H1 (cell line): ENCODE measurements around the gene SCN3B. TPM values are rescaled to one million over a fixed set of nuclear protein-coding genes. Genes with fewer than 3 reads are reported as not detected.

Source experiments
- CTCF ChIA-PET: fragments of 300-600 bp; sonication (Branson Sonifier 250); formaldehyde crosslinking; loops from one replicate; lab custom pipeline; 2021; ENCODE audit not compliant: partially characterized antibody; lab: Charles Lee
- POLR2A ChIA-PET: fragments of 300-600 bp; sonication (Branson Sonifier 250); formaldehyde crosslinking; loops from one replicate; lab custom pipeline; 2021; ENCODE audit warnings: inconsistent platforms; ENCODE audit not compliant: partially characterized antibody; lab: Charles Lee
- DNase-seq, 2 experiments: peaks; one replicate each; pipeline versions ENCODE4 v3.0.0 to v3.0.0-alpha.2; 2010 to 2022; ENCODE audit warnings: low spot score in 2 of 2, low read depth in 1 of 2, mixed read lengths in 1 of 2
- FAIRE-seq: peaks from 2 replicates; lab custom pipeline; 2011; peaks lifted over from hg19 to GRCh38; lab: Jason Lieb, UNC
- H2AFZ ChIP-seq: 2 replicates; pipeline ENCODE4 v1.8.1; 2012; ENCODE audit warnings: low read length, inconsistent platforms
- H2AK5ac ChIP-seq: 2 replicates; pipeline ENCODE4 v1.6.1; 2013; ENCODE audit warnings: low read depth, low read length
- H2BK120ac ChIP-seq: replicated peaks from 2 replicates; pipeline ENCODE3; 2013; ENCODE audit warnings: low read depth, low read length, inconsistent platforms
- H2BK12ac ChIP-seq: 2 replicates; pipeline ENCODE4 v1.6.1; 2013; ENCODE audit warnings: low read depth, low read length
- H2BK15ac ChIP-seq: 2 replicates; pipeline ENCODE4 v1.6.1; 2013; ENCODE audit warnings: low read length
- H2BK20ac ChIP-seq: 2 replicates; pipeline ENCODE4 v1.6.1; 2013; ENCODE audit warnings: low read length
- H2BK5ac ChIP-seq: 2 replicates; pipeline ENCODE4 v1.6.1; 2013; ENCODE audit warnings: low read depth, low read length
- H3K14ac ChIP-seq: 2 replicates; pipeline ENCODE4 v1.6.1; 2013; ENCODE audit warnings: inconsistent platforms; ENCODE audit not compliant: insufficient read length
- H3K18ac ChIP-seq: 2 replicates; pipeline ENCODE4 v1.6.1; 2013; ENCODE audit warnings: low read length; ENCODE audit errors: extremely low read depth
- H3K23ac ChIP-seq: 2 replicates; pipeline ENCODE4 v1.6.1; 2013; ENCODE audit warnings: inconsistent platforms; ENCODE audit not compliant: insufficient read length
- H3K23me2 ChIP-seq: 2 replicates; pipeline ENCODE4 v1.6.1; 2013; ENCODE audit warnings: low read depth, low read length
- H3K27ac ChIP-seq: 2 replicates; pipeline ENCODE4 v1.6.1; 2011; ENCODE audit warnings: low read depth, low read length, inconsistent platforms
- H3K27me3 ChIP-seq, 4 experiments: replicated peaks in 1 of 4; 1 replicate in 1 of 4; 2 replicates in 3 of 4; pipeline versions ENCODE4 v1.6.1 to v1.8.1; 2011 to 2013; ENCODE audit warnings: low read length in 3 of 4, mild to moderate bottlenecking in 3 of 4, inconsistent platforms in 2 of 4, mixed read lengths in 2 of 4, moderate library complexity in 1 of 4; ENCODE audit not compliant: control insufficient read depth in 3 of 4, insufficient read depth in 3 of 4; ENCODE audit errors: extremely low read depth in 1 of 4
- H3K36me3 ChIP-seq, 4 experiments: 2 replicates each; pipeline versions ENCODE4 v1.6.1 to v1.8.1; 2011 to 2013; ENCODE audit warnings: mild to moderate bottlenecking in 4 of 4, low read length in 3 of 4, moderate library complexity in 2 of 4, control low read depth in 1 of 4, inconsistent platforms in 1 of 4; ENCODE audit not compliant: insufficient read depth in 4 of 4, control insufficient read depth in 2 of 4
- H3K4ac ChIP-seq: replicated peaks from 2 replicates; pipeline ENCODE3; 2013; ENCODE audit warnings: low read length, low read depth, mixed read lengths, inconsistent platforms; ENCODE audit not compliant: insufficient read length
- H3K4me1 ChIP-seq, 4 experiments: replicated peaks in 1 of 4; 1 replicate in 1 of 4; 2 replicates in 3 of 4; pipeline versions ENCODE4 v1.6.1 to v1.8.1; 2011 to 2013; ENCODE audit warnings: low read length in 3 of 4, inconsistent platforms in 2 of 4, mixed read lengths in 1 of 4; ENCODE audit not compliant: insufficient read depth in 4 of 4, control insufficient read depth in 3 of 4
- H3K4me2 ChIP-seq, 2 experiments: 2 replicates each; pipeline versions ENCODE4 v1.6.1 to v1.8.1; 2011 to 2013; ENCODE audit warnings: low read depth in 2 of 2, low read length in 2 of 2, control low read depth in 1 of 2, inconsistent platforms in 1 of 2, mild to moderate bottlenecking in 1 of 2; ENCODE audit not compliant: insufficient read depth in 1 of 2
- H3K4me3 ChIP-seq, 4 experiments: fragments of 200-600, 300-600 bp in 1 of 4; sonication (generic), shearing (Covaris generic), sonication (Bioruptor Twin) in 1 of 4; 2 replicates each; pipeline versions ENCODE4 v1.5.1 to v1.8.1; 2011 to 2016; ENCODE audit warnings: low read length in 4 of 4, low read depth in 3 of 4, control low read depth in 2 of 4, inconsistent platforms in 2 of 4, mild to moderate bottlenecking in 2 of 4, mixed read lengths in 1 of 4, moderate library complexity in 1 of 4; ENCODE audit not compliant: insufficient read depth in 2 of 4; ENCODE audit errors: extremely low read depth in 1 of 4
- H3K56ac ChIP-seq: replicated peaks from 2 replicates; pipeline ENCODE3; 2013; ENCODE audit warnings: low read depth, mild to moderate bottlenecking, mixed read lengths, low read length, inconsistent platforms; ENCODE audit not compliant: insufficient read length
- H3K79me1 ChIP-seq: 2 replicates; pipeline ENCODE4 v1.6.1; 2013; ENCODE audit warnings: low read depth, low read length, control low read depth
- H3K79me2 ChIP-seq, 2 experiments: 2 replicates each; pipeline versions ENCODE4 v1.6.1 to v1.8.1; 2012 to 2013; ENCODE audit warnings: low read length in 2 of 2, mild to moderate bottlenecking in 2 of 2, inconsistent platforms in 1 of 2; ENCODE audit not compliant: insufficient read depth in 2 of 2, control insufficient read depth in 1 of 2
- H3K9ac ChIP-seq, 4 experiments: replicated peaks in 1 of 4; 1 replicate in 1 of 4; 2 replicates in 3 of 4; pipeline versions ENCODE4 v1.6.1 to v1.8.1; 2011 to 2013; ENCODE audit warnings: low read depth in 3 of 4, low read length in 3 of 4, control low read depth in 2 of 4, mild to moderate bottlenecking in 2 of 4, moderate library complexity in 2 of 4, inconsistent platforms in 1 of 4; ENCODE audit errors: extremely low read depth in 1 of 4
- H3K9me3 ChIP-seq, 2 experiments: 2 replicates each; pipeline versions ENCODE4 v1.6.1 to v1.8.1; 2012 to 2013; ENCODE audit warnings: mild to moderate bottlenecking in 2 of 2, moderate library complexity in 2 of 2, control low read depth in 1 of 2, inconsistent platforms in 1 of 2, low read depth in 1 of 2, low read length in 1 of 2, mixed read lengths in 1 of 2; ENCODE audit not compliant: insufficient read depth in 2 of 2
- H4K20me1 ChIP-seq, 2 experiments: replicated peaks in 1 of 2; 2 replicates each; pipeline versions ENCODE3 to v1.8.1; 2011 to 2013; ENCODE audit warnings: inconsistent platforms in 2 of 2, low read length in 2 of 2, mild to moderate bottlenecking in 1 of 2; ENCODE audit not compliant: insufficient read depth in 2 of 2, control insufficient read depth in 1 of 2
- H4K5ac ChIP-seq: 2 replicates; pipeline ENCODE4 v1.6.1; 2013; ENCODE audit warnings: low read length, low read depth, mixed read lengths, inconsistent platforms; ENCODE audit not compliant: insufficient read length
- H4K8ac ChIP-seq: 2 replicates; pipeline ENCODE4 v1.8.0; 2013; ENCODE audit warnings: mild to moderate bottlenecking, moderate library complexity, low read length, inconsistent platforms; ENCODE audit not compliant: insufficient read depth; ENCODE audit errors: extremely low read depth
- H4K91ac ChIP-seq: replicated peaks from 2 replicates; pipeline ENCODE3; 2013; ENCODE audit warnings: low read length, mixed read lengths, inconsistent platforms; ENCODE audit not compliant: insufficient read length
- BCL11A ChIP-seq, 2 experiments: IDR thresholded peaks; one replicate each; pipeline ENCODE4 v1.6.1; 2011; ENCODE audit warnings: low read depth in 2 of 2, low read length in 2 of 2, mild to moderate bottlenecking in 2 of 2
- CBX5 ChIP-seq: fragments of 300-800, 300-1000 bp; sonication (generic); IDR thresholded peaks from 2 replicates; pipeline ENCODE4 v1.7.1; 2016; ENCODE audit warnings: antibody characterized with exemption, low read length, low read depth
- CBX8 ChIP-seq: fragments of 300-800, 300-1000 bp; sonication (generic); IDR thresholded peaks from 2 replicates; pipeline ENCODE4 v1.7.1; 2016; ENCODE audit warnings: low read depth, low read length, borderline replicate concordance
- CHD1 ChIP-seq: IDR thresholded peaks from 2 replicates; pipeline ENCODE4 v1.6.1; 2012; ENCODE audit warnings: low read depth, low read length, improper control_type of control experiment
- CHD2 ChIP-seq: IDR thresholded peaks from 2 replicates; pipeline ENCODE4 v1.6.1; 2012; ENCODE audit warnings: low read length, improper control_type of control experiment
- EP300 ChIP-seq, 2 experiments: IDR thresholded peaks; 1 replicate in 1 of 2; 2 replicates in 1 of 2; pipeline ENCODE4 v1.6.1; 2011 to 2012; ENCODE audit warnings: low read depth in 2 of 2, low read length in 2 of 2, mild to moderate bottlenecking in 2 of 2, borderline replicate concordance in 1 of 2, inconsistent platforms in 1 of 2, moderate library complexity in 1 of 2
- GABPA ChIP-seq: IDR thresholded peaks from 2 replicates; pipeline ENCODE4 v1.6.1; 2011; ENCODE audit warnings: mild to moderate bottlenecking, low read length, moderate library complexity, borderline replicate concordance; ENCODE audit not compliant: insufficient read depth
- RAD21 ChIP-seq, 2 experiments: IDR thresholded peaks in 1 of 2; conservative IDR thresholded peaks in 1 of 2; 2 replicates each; pipeline ENCODE4 v1.6.1; 2011; ENCODE audit warnings: low read depth in 2 of 2, low read length in 2 of 2, improper control_type of control experiment in 1 of 2, inconsistent platforms in 1 of 2, mild to moderate bottlenecking in 1 of 2, moderate library complexity in 1 of 2
- SIRT6 ChIP-seq: IDR thresholded peaks from one replicate; pipeline ENCODE4 v1.7.1; 2012; ENCODE audit warnings: low read length, inconsistent platforms
- SP1 ChIP-seq: IDR thresholded peaks from 2 replicates; pipeline ENCODE4 v1.6.1; 2011; ENCODE audit warnings: low read depth, low read length
- SP4 ChIP-seq: IDR thresholded peaks from 2 replicates; pipeline ENCODE4 v1.6.1; 2012; ENCODE audit warnings: low read length, inconsistent platforms
- TAF1 ChIP-seq: IDR thresholded peaks from 2 replicates; pipeline ENCODE4 v1.6.1; 2011; ENCODE audit warnings: mild to moderate bottlenecking, low read depth, low read length
- TCF12 ChIP-seq: IDR thresholded peaks from 2 replicates; pipeline ENCODE4 v1.6.1; 2011; ENCODE audit warnings: low read depth, mild to moderate bottlenecking, low read length
- TEAD4 ChIP-seq: IDR thresholded peaks from 2 replicates; pipeline ENCODE4 v1.6.1; 2012; ENCODE audit warnings: low read depth, low read length, inconsistent platforms, mixed read lengths
- WGBS, 2 experiments: shearing (Covaris generic) in 1 of 2; methylation state at CpG; one replicate each; pipeline versions ENCODE4 v1.1.6 to v1.1.7; 2013 to 2015; ENCODE audit warnings: low lambda C conversion rate in 2 of 2, mixed read lengths in 2 of 2, inconsistent platforms in 1 of 2, low coverage in 1 of 2, missing lambda C conversion rate in 1 of 2; ENCODE audit not compliant: insufficient replicate concordance in 2 of 2, insufficient coverage in 1 of 2, insufficient read length in 1 of 2; ENCODE audit errors: extremely low coverage in 1 of 2, missing lambda C conversion rate in 1 of 2; 5-methylcytosine and 5-hydroxymethylcytosine counted together
- polyA plus RNA-seq, 7 experiments: library from polyadenylated mRNA; depleted of rRNA in 3 of 7; stranded (reverse) in 5 of 7; unstranded in 2 of 7; fragments of >200 nt in 5 of 7; fragments of 200-250 nt in 2 of 7; gene quantifications; 1 replicate in 5 of 7; 2 replicates in 1 of 7; 4 replicates in 1 of 7; pipeline versions ENCODE4 v1.2.1 to v1.2.3, GENCODE V29; 2011 to 2013; ENCODE audit warnings: missing spikeins in 2 of 7, mixed read lengths in 2 of 7
- total RNA-seq: library from RNA; stranded (reverse); fragmentation: NEBNext Ultra II Directional; extraction: Animal tissue kit (Norgen Biotek cat#: 25700); gene quantifications from 2 replicates; pipeline ENCODE4 v1.2.1, GENCODE V29; 2021

The SCN3B gene
- total and polyA plus RNA-seq, 2 of the 8 experiments (the other 6 are each of a cell fraction or from before 2014, with no cell fraction given): 0.67 to 1.1 TPM

DNA sequence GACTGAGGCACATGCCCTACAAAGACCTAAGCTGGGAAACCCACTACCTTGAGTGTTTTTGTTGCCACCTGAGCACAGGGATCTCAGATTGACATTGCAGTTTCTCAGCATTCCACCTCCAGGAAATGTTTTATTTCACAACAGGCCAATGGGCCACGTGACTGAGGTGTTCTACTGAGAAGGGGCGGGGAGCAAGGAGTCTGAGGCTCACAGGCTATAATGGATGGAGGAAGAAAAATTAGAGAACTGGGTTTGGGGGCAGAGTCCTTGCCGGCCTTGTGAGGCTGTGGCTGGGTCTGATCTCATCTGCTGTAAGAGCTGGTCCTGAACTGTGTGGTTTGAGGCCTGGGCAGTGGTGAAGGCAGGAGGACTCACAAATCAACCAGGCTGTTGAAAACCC lies 46.3 kb upstream of the SCN3B start:
- no peak overlapping the region for H4K5ac ChIP-seq
- no peak overlapping the region for H3K56ac ChIP-seq
- no peak overlapping the region for H3K9ac ChIP-seq
- H3K23me2 ChIP-seq: no peaks in the 10 kb centered on the region
- H3K14ac ChIP-seq: no peak overlapping the region
- 92% methylated on average over 3 of the region's 3 CpGs; no CpG with 5 or more reads in 1 of the 2 experiments for WGBS, 2 experiments
- H3K36me3 ChIP-seq: no peaks in the 10 kb centered on the region
- no peak overlapping the region for H2BK12ac ChIP-seq
- FAIRE-seq: no peak
- H2BK15ac ChIP-seq: no peak overlapping the region
- H2BK20ac ChIP-seq: no peak overlapping the region
- H3K9me3 ChIP-seq: no peaks in the 10 kb centered on the region
- no peak overlapping the region for H3K4ac ChIP-seq
- H4K91ac ChIP-seq: no peak overlapping the region
- no peak for DNase-seq
- no peak overlapping the region for H3K27ac ChIP-seq
- ChIA-PET POLR2A (no interaction called here), CTCF (interaction anchor here (0.6 to 4.6 kb wide), 3 partner anchors 10 to 60 kb away, joined by 3 to 33 read pairs (median 3); no protein-coding TSS in a partner anchor)
- H3K27me3 ChIP-seq: no peaks in the 10 kb centered on the region; a peak in 1 of 7 replicates
- H2AFZ ChIP-seq: no peak overlapping the region; the same call in 1 of the 2 replicates
- no peak overlapping the region for H2BK120ac ChIP-seq
- no peak overlapping the region for H3K23ac ChIP-seq
- no peak overlapping the region for H3K18ac ChIP-seq
- no peaks in the 10 kb centered on the region for H3K79me2 ChIP-seq
- no peak overlapping the region for H3K4me3 ChIP-seq
- no peak overlapping the region for H3K4me2 ChIP-seq
- no peak overlapping the region for H2AK5ac ChIP-seq
- H4K8ac ChIP-seq: no peak overlapping the region
- H2BK5ac ChIP-seq: no peak overlapping the region
- no peak for TF ChIP-seq TEAD4
- no peak for TF ChIP-seq RAD21 (IDR thresholded peaks at IDR 0.05 in 1 of 2, conservative IDR thresholded peaks at IDR 0.05 in 1 of 2; ENCODE audit: low read depth in 2 of 2, low read length in 2 of 2)
- TF ChIP-seq BCL11A (IDR thresholded peaks at IDR 0.05; ENCODE audit: low read depth in 2 of 2, low read length in 2 of 2): no peak
- TF ChIP-seq GABPA: no peak
- no peak for TF ChIP-seq CBX8
- no peak for TF ChIP-seq TAF1
- TF ChIP-seq CHD1: no peak
- no peak for TF ChIP-seq SP4
- no peak for TF ChIP-seq CHD2
- no peak for TF ChIP-seq SIRT6
- no peak for TF ChIP-seq SP1
- TF ChIP-seq CBX5: no peak
- no peak for TF ChIP-seq TCF12
- TF ChIP-seq EP300 (IDR thresholded peaks at IDR 0.05; ENCODE audit: borderline replicate concordance in 1 of 2, low read depth in 2 of 2, low read length in 2 of 2): no peak
- H3K79me1 ChIP-seq: no peaks in the 10 kb centered on the region
- H4K20me1 ChIP-seq: no peaks in the 10 kb centered on the region
- no peaks in the 10 kb centered on the region for H3K4me1 ChIP-seq
